BJ (cell line): ENCODE results near the gene BRD4. TPM values are rescaled to one million over a fixed set of nuclear protein-coding genes. Genes with fewer than 3 reads are reported as not detected.

ENCODE experiments used
- CTCF ChIA-PET: fragments of 350-600 bp; formaldehyde crosslinking; extraction: SDS; loops from one replicate; lab custom pipeline; 2021; ENCODE audit warnings: antibody characterized with exemption, inconsistent platforms; lab: Yijun Ruan, JAX
- POLR2A ChIA-PET: fragments of 300-600 bp; sonication (Branson Sonifier 250); formaldehyde crosslinking; extraction: SDS; loops from one replicate; lab custom pipeline; 2021; ENCODE audit warnings: antibody characterized with exemption; lab: Charles Lee
- DNase-seq: peaks from one replicate; pipeline ENCODE4 v3.0.0-alpha.2; 2011; ENCODE audit warnings: low read depth
- H3K27me3 ChIP-seq: 2 replicates; pipeline ENCODE4 v1.6.0; 2011; ENCODE audit warnings: low read length; ENCODE audit not compliant: control insufficient read depth, insufficient read depth
- H3K36me3 ChIP-seq: 2 replicates; pipeline ENCODE4 v1.5.1; 2011; ENCODE audit warnings: low read length; ENCODE audit not compliant: control insufficient read depth, insufficient read depth
- H3K4me3 ChIP-seq: 2 replicates; pipeline ENCODE4 v1.5.1; 2011; ENCODE audit warnings: low read depth, mild to moderate bottlenecking, control low read depth, low read length
- polyA plus RNA-seq: library from polyadenylated mRNA; depleted of rRNA; stranded (reverse); fragments of >200 nt; gene quantifications from 2 replicates; pipeline ENCODE4 v1.2.3, GENCODE V29; 2011
- TF ChIP-seq, protein P1 (sequence below): IDR thresholded peaks from 2 replicates; pipeline ENCODE4 v1.5.1; 2011; ENCODE audit warnings: low read depth, mild to moderate bottlenecking, control low read depth, inconsistent platforms, low read length, moderate library complexity; ENCODE audit not compliant: insufficient read depth

Gene BRD4
- polyA plus RNA-seq, 1 experiment, result 9.5 TPM

DNA sequence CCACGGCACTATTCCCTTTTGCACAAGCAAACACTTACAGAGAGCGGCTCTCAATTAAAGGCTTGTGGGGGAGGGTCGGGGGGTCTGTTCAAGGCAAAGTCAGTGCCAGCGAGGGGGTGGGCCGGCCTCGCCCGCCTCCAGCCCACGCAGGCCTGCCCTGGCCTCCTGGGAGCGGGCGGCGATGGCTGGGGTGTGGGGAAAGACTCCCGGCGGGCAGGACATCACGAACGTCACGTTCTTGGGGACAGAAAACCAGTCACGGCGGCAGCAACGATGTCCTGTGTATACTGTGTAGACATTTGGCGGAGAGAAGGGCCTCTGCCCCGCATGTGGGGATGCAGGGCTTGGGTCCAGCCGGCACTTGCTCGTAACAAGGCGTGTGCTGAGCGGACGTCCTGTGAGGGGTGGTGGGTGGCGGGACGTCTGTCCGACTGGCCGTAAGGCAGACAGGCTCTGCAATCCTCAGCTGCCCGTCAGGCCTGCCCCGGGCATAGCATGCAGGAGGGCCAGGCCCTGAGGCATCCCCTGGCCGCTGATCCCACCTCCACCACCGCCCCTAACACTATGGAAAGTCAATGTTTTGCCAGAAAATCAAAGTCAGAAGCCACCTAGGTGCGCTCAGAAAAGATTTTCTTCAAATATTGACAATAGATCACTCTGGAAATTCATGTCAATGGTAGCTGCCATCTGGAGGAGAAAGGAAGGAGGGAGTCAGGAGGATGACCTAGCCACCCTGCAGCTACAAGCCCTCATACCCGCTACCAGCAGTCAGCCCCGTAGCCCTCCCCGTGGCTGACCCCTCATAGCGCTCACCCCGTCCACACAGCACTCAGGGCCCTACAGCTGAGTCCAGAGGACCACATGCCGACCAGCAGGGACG lies 94.3 kb downstream of the BRD4 start:
- CTCF ChIA-PET, result interaction anchor here (1.1 to 1.7 kb wide), 2 partner anchors 11 to 14 kb away, joined by 3 read pairs; no protein-coding TSS in a partner anchor

DNA sequence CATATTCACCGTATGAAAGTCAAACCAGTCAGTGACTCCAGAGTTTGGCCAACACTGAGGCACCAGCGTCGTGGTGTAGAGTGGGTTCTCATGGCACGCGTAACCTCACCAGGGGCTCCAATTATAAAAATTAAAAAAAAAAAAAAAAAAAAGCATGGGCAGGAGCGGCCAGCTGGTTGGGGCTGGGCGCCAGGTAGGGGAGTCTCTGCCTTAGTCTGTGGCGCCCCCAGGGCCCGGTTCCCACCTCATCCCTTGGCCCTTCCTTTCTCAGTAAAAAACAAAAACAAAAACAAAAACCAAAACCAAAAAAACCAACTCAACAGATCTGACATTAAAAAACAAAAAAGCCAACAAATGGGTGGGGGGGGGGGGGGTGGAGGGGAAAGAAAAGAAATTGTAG lies 95.5 kb downstream of the BRD4 start:
- Histone ChIP-seq H3K36me3 (peaks cover 41% of the 10 kb centered on the region), H3K4me3 (no peak overlapping the region), H3K27me3 (no peaks in the 10 kb centered on the region)
- ChIA-PET CTCF (no interaction called here), POLR2A (no interaction called here)
- TF ChIP-seq, protein P1, sequence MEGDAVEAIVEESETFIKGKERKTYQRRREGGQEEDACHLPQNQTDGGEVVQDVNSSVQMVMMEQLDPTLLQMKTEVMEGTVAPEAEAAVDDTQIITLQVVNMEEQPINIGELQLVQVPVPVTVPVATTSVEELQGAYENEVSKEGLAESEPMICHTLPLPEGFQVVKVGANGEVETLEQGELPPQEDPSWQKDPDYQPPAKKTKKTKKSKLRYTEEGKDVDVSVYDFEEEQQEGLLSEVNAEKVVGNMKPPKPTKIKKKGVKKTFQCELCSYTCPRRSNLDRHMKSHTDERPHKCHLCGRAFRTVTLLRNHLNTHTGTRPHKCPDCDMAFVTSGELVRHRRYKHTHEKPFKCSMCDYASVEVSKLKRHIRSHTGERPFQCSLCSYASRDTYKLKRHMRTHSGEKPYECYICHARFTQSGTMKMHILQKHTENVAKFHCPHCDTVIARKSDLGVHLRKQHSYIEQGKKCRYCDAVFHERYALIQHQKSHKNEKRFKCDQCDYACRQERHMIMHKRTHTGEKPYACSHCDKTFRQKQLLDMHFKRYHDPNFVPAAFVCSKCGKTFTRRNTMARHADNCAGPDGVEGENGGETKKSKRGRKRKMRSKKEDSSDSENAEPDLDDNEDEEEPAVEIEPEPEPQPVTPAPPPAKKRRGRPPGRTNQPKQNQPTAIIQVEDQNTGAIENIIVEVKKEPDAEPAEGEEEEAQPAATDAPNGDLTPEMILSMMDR, result no peak
- no peak for DNase-seq

More for the DNA sequence above, 94.3 kb downstream of the BRD4 start:
- DNase-seq, result no peak
- POLR2A ChIA-PET, result no interaction called here
- H3K36me3 ChIP-seq, result peaks cover 47% of the 10 kb centered on the region
- H3K4me3 ChIP-seq, result no peak overlapping the region
- no peaks in the 10 kb centered on the region for H3K27me3 ChIP-seq
- TF ChIP-seq, protein P1, result no peak

DNA sequence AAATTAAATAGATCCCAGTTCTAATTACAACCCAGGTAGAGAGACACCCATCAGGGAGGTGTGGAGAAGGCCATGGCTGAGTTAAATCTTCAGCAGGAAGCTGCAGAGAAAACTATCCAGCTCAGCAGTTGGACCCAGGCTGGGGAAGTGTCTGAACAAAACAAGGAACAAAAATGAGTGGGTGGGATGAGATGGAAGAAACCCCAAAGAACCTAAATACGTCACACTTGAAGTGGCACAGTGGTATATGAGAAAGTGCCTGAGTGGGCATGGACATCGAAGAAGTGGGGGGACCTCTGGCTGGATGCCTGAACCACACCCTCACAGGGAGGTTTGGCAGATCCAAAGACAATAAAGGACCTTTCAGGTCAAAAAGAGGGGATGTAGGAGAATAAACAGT lies 96.6 kb downstream of the BRD4 start:
- no peak for DNase-seq
- H3K27me3 ChIP-seq, result no peaks in the 10 kb centered on the region
- TF ChIP-seq, protein P1, result no peak
- ChIA-PET POLR2A (no interaction called here), CTCF (no interaction called here)
- H3K4me3 ChIP-seq, result no peak overlapping the region
- peaks cover 37% of the 10 kb centered on the region for H3K36me3 ChIP-seq

DNA sequence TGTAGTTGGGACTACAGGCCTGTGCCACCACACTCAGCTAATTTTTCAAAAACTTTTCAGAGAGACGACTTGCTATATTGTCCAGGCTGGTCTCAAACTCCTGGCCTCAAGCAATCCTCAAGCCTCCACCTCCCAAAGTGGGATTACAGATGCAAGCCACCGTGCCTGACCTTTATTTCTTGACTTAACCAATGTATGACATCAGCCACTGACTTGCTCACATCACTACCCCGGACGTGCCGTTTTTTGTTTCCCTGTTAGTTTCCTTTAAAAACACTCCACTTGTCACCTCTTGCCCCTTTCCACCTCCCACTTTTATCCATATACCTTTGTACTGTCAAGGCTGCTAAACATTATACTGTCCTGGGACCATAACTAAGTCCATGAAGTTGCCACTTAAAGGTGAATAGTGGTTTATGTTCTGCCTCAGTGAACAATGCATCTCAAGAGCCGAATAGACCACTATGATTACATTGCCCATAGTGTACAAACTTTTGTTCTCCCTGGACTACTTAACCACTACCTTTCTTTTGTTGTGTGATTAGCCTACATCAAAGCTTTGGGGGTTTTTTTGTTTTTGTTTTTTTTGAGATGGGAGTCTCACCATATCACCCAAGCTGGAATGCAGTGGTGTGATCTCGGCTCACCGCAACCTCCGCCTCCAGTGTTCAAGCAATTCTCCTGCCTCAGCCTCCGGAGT lies 97.8 kb downstream of the BRD4 start:
- DNase-seq, result no peak
- H3K36me3 ChIP-seq, result peaks cover 25% of the 10 kb centered on the region
- TF ChIP-seq, protein P1, result no peak
- ChIA-PET CTCF (interaction anchor here (1.1 to 1.3 kb wide), 2 partner anchors 15 to 17 kb away, joined by 3 to 5 read pairs; no protein-coding TSS in a partner anchor), POLR2A (interaction anchor here (0.6 kb wide), 1 partner anchor 9 kb away, joined by 5 read pairs; no protein-coding TSS in a partner anchor)
- H3K4me3 ChIP-seq, result no peak overlapping the region
- H3K27me3 ChIP-seq, result no peaks in the 10 kb centered on the region

DNA sequence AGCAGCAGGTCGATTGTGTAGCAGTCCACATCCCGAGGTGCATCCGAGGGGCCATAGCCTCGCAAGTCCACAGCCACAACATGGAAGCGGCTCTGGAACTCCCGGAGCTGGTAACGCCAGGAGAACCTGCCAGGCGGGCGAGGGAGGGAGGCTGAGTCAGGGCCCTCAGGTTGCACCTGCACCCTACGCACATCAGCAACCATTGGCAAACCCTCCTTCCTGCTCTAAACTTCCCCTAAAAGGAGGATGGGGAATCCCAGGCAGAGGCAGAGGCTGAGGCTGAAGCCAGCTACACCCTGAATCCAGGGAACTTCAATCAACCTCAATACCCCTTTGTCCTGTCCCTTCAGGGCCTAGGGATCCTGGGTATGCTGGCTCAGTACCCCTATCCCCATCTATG lies 101.1 kb downstream of the BRD4 start:
- Histone ChIP-seq H3K4me3 (no peak overlapping the region), H3K27me3 (no peaks in the 10 kb centered on the region), H3K36me3 (peaks cover under 1% of the 10 kb centered on the region; the same call in 1 of the 2 replicates)
- TF ChIP-seq, protein P1, result no peak
- POLR2A ChIA-PET, result no interaction called here
- DNase-seq, result no peak
- CTCF ChIA-PET, result interaction anchor here (0.8 to 1.0 kb wide), 2 partner anchors 19 to 53 kb away, joined by 3 read pairs; no protein-coding TSS in a partner anchor
